Adrenal gland (tissue), 12 donors: ENCODE data around the gene RAB11FIP5. TPM values are rescaled to one million over a fixed set of nuclear protein-coding genes. Genes with fewer than 3 reads are reported as not detected.

Source experiments
- DNase-seq, 7 donors: peaks; one replicate each; pipeline ENCODE4 v3.0.0-alpha.2; 2019 to 2020
- H3K27ac ChIP-seq, 5 donors: fragments of 200-600 bp; sonication (generic) in 4 of 5; 1 replicate in 3 of 5; 2 replicates in 2 of 5; pipeline versions ENCODE4 v1.5.1 to v1.8.0; 2016 to 2020; ENCODE audit warnings: mild to moderate bottlenecking in 1 of 5
- H3K27me3 ChIP-seq: fragments of 200-600 bp; 2 replicates; pipeline ENCODE4 v1.8.0; 2021
- H3K36me3 ChIP-seq, 2 donors: fragments of 200-600 bp; replicated peaks in 1 of 2; 1 replicate in 1 of 2; 2 replicates in 1 of 2; pipeline versions ENCODE4 v1.5.1 to v1.8.0; 2018 to 2022
- H3K4me1 ChIP-seq, 2 donors: fragments of 200-600 bp; replicated peaks in 1 of 2; 1 replicate in 1 of 2; 2 replicates in 1 of 2; pipeline versions ENCODE4 v1.5.1 to v1.8.0; 2018 to 2021
- H3K4me3 ChIP-seq, 4 donors: fragments of 200-600 bp; sonication (generic) in 3 of 4; one replicate each; pipeline ENCODE4 v1.5.1; 2016 to 2018
- H3K9me3 ChIP-seq, 3 donors: fragments of 200-600 bp; sonication (generic) in 1 of 3; replicated peaks in 1 of 3; 1 replicate in 2 of 3; 2 replicates in 1 of 3; pipeline versions ENCODE4 v1.5.1 to v1.8.0; 2016 to 2021
- POLR2A ChIP-seq, 2 donors: fragments of 450-650 bp; IDR thresholded peaks; one replicate each; pipeline ENCODE4 v1.6.1; 2017; ENCODE audit warnings: antibody characterized with exemption in 2 of 2, mild to moderate bottlenecking in 2 of 2, moderate library complexity in 1 of 2
- WGBS, 4 donors: extraction: QIAGEN DNeasy Blood & Tissue Kit in 2 of 4; methylation state at CpG; one replicate each; pipeline versions ENCODE4 v1.1.5 to v1.1.7; 2013 to 2017; 5-methylcytosine and 5-hydroxymethylcytosine counted together
- intact Hi-C, 2 donors: fragments of 100-400 bp; cut with DNase I; formaldehyde crosslinking; loops; one replicate each; pipeline versions ENCODE4 v1.14.1 to v1.15.0; 2022 to 2023
- polyA plus RNA-seq, 3 donors: library from polyadenylated mRNA; stranded (reverse); fragments of 200-250 nt in 2 of 3; fragments of 350-450 nt in 1 of 3; fragmentation: Illumina TruSeq in 1 of 3; extraction: RNeasy Lipid Tissue Mini Kit (QIAGEN cat#74804) in 1 of 3; gene quantifications; one replicate each; pipeline ENCODE4 v1.2.3, GENCODE V29; 2013 to 2014
- total RNA-seq, 9 donors: library from RNA; depleted of rRNA in 4 of 9; stranded (reverse); fragments of >200 nt in 4 of 9; fragments of 120-200 nt in 1 of 9; fragmentation: NEBNext Ultra II Directional in 1 of 9; extraction: Animal tissue kit (Norgen Biotek cat#: 25700) in 1 of 9; gene quantifications; one replicate each; pipeline versions ENCODE4 v1.1.0 to v1.2.4, GENCODE V29; 2013 to 2023
- TF ChIP-seq, protein P1 (sequence below), 6 experiments: fragments of 450-650 bp in 4 of 6; fragments of 200-600 bp in 2 of 6; sonication (generic) in 1 of 6; IDR thresholded peaks; 1 replicate in 5 of 6; 2 replicates in 1 of 6; pipeline versions ENCODE4 v1.5.1 to v1.8.0; 2016 to 2021; ENCODE audit warnings: antibody characterized with exemption in 6 of 6, mild to moderate bottlenecking in 2 of 6, moderate library complexity in 1 of 6
- donor health status: healthy with polysubstance abuse.
- donor health status: Bipolar disorder and iron deficiency.
- donor health status: DM: yes; HTN: yes; CAD: no.
- donor health status: DM: no; HTN: no; CAD: no.
- donor health status: DM: no; HTN: no; CAD: no.
- donor health status: DM: yes; HTN: yes; CAD: no.

The RAB11FIP5 gene
- total and polyA plus RNA-seq, 12 donors: 3.3 to 46.7 (median 23.3) TPM

GRCh38 chr2:73106791-73107190 lies 6.0 kb downstream of the RAB11FIP5 start:
- Histone ChIP-seq H3K27ac (peak overlapping the region in 2 of 5 donors; percentile 63 to 70), H3K9me3 (no peaks in the 10 kb centered on the region), H3K4me3 (no peak overlapping the region), H3K36me3 (no peaks in the 10 kb centered on the region), H3K27me3 (no peaks in the 10 kb centered on the region), H3K4me1 (peaks cover 19 to 50% of the 10 kb centered on the region in 2 donors)
- no peak for DNase-seq
- TF ChIP-seq, protein P1, sequence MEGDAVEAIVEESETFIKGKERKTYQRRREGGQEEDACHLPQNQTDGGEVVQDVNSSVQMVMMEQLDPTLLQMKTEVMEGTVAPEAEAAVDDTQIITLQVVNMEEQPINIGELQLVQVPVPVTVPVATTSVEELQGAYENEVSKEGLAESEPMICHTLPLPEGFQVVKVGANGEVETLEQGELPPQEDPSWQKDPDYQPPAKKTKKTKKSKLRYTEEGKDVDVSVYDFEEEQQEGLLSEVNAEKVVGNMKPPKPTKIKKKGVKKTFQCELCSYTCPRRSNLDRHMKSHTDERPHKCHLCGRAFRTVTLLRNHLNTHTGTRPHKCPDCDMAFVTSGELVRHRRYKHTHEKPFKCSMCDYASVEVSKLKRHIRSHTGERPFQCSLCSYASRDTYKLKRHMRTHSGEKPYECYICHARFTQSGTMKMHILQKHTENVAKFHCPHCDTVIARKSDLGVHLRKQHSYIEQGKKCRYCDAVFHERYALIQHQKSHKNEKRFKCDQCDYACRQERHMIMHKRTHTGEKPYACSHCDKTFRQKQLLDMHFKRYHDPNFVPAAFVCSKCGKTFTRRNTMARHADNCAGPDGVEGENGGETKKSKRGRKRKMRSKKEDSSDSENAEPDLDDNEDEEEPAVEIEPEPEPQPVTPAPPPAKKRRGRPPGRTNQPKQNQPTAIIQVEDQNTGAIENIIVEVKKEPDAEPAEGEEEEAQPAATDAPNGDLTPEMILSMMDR (IDR thresholded peaks at IDR 0.05): no peak
- TF ChIP-seq POLR2A (IDR thresholded peaks at IDR 0.05): no peak
- WGBS, 4 donors: 81 to 90% (median 84%) methylated on average over 3 of the region's 3 CpGs; no CpG with 5 or more reads in 1 of the 4 donors
- intact Hi-C loops: no loop called here

DNA sequence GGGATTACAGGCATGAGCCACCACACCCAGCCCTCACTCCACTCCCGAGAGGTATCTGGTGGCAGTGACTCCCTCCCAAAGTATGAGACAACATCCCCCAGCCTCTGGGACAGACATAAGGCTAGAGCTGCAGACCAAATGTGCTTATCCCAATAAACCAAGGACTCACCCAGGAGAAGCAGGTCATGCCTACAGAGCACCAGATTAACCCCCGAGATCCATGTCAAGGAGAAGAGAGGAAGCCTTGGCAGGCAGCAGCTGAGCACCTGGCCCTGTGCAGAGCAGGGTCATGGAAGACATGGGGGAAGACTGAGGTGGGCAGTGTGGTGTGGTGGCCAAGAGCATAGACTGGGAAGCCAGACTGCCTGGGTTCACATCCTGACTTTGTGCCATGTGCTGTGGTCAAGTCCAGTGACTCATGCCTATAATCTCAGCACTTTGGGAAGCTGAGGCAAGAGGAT lies 7.2 kb downstream of the RAB11FIP5 start:
- DNase-seq: no peak
- no peak for TF ChIP-seq POLR2A (IDR thresholded peaks at IDR 0.05)
- TF ChIP-seq, protein P1 (IDR thresholded peaks at IDR 0.05): no peak
- no peaks in the 10 kb centered on the region for H3K27me3 ChIP-seq
- no peaks in the 10 kb centered on the region for H3K9me3 ChIP-seq
- no peak overlapping the region for H3K4me3 ChIP-seq
- intact Hi-C loops: no loop called here
- peaks cover 12 to 37% of the 10 kb centered on the region in 2 donors for H3K4me1 ChIP-seq
- WGBS, 4 donors: 95 to 100% (median 98%) methylated on average over 1 to 2 of the region's 2 CpGs
- no peak overlapping the region for H3K27ac ChIP-seq
- no peaks in the 10 kb centered on the region for H3K36me3 ChIP-seq

GRCh38 chr2:73104933-73105332 lies 7.8 kb downstream of the RAB11FIP5 start:
- Histone ChIP-seq H3K27me3 (no peaks in the 10 kb centered on the region), H3K27ac (no peak overlapping the region), H3K36me3 (no peaks in the 10 kb centered on the region), H3K4me1 (peaks cover 12 to 36% of the 10 kb centered on the region in 2 donors), H3K9me3 (no peaks in the 10 kb centered on the region), H3K4me3 (no peak overlapping the region)
- WGBS, 4 donors: 81 to 98% (median 87%) methylated on average over 3 of the region's 3 CpGs
- no peak for TF ChIP-seq POLR2A (IDR thresholded peaks at IDR 0.05)
- TF ChIP-seq, protein P1 (IDR thresholded peaks at IDR 0.05): no peak
- DNase-seq: no peak
- intact Hi-C loops: no loop called here

GRCh38 chr2:73103018-73103542 lies 9.7 kb downstream of the RAB11FIP5 start:
- H3K4me3 ChIP-seq: no peak overlapping the region
- TF ChIP-seq POLR2A (IDR thresholded peaks at IDR 0.05): no peak
- TF ChIP-seq, protein P1 (IDR thresholded peaks at IDR 0.05): no peak
- no peak overlapping the region for H3K27ac ChIP-seq
- whole genome bisulfite sequencing, 4 donors: 38 to 56% (median 44%) methylated on average over 2 of the region's 2 CpGs
- peaks cover 12 to 33% of the 10 kb centered on the region in 2 donors for H3K4me1 ChIP-seq
- intact Hi-C loops: no loop called here
- no peaks in the 10 kb centered on the region for H3K9me3 ChIP-seq
- H3K36me3 ChIP-seq: no peaks in the 10 kb centered on the region
- DNase-seq: peak in 6 of 7 donors; percentile 41 to 64 (median 48)
- no peaks in the 10 kb centered on the region for H3K27me3 ChIP-seq
